ENCODE data around the gene INTS11. TPM values are rescaled to one million over a fixed set of nuclear protein-coding genes. Genes with fewer than 3 reads are reported as not detected.

The INTS11 gene
- total RNA-seq, 1 experiment from 2014 or later: 90.2 TPM

GRCh38 chr1:1334835-1335234 lies 10.4 kb upstream of the INTS11 start:
- in situ Hi-C loops (cut with HindIII; ENCODE audit: low pct_unique_long_range_greater_than_20kb, low sequenced_read_pairs): no loop called here
- DNase-seq (ENCODE audit: low read depth): no peak

GRCh38 chr1:1333551-1334241 lies 9.2 kb upstream of the INTS11 start:
- in situ Hi-C loops (cut with HindIII; ENCODE audit: low pct_unique_long_range_greater_than_20kb, low sequenced_read_pairs): no loop called here
- no peak for DNase-seq (ENCODE audit: low read depth)

GRCh38 chr1:1332774-1333480 lies 8.5 kb upstream of the INTS11 start:
- DNase-seq (ENCODE audit: low read depth): no peak

GRCh38 chr1:1332031-1332755 lies 7.7 kb upstream of the INTS11 start:
- DNase-seq (ENCODE audit: low read depth): no peak
- in situ Hi-C loops (cut with HindIII; ENCODE audit: low pct_unique_long_range_greater_than_20kb, low sequenced_read_pairs): no loop called here

More at GRCh38 chr1:1332774-1333480, 8.5 kb upstream of the INTS11 start:
- in situ Hi-C loops (cut with HindIII; ENCODE audit: low pct_unique_long_range_greater_than_20kb, low sequenced_read_pairs): no loop called here

GRCh38 chr1:1331068-1331965 lies 6.9 kb upstream of the INTS11 start, which contains the start of gene TAS1R3:
TSS of gene TAS1R3 (plus strand) at chr1:1331280. CDS start at chr1:1331346, 66 bp downstream.
- in situ Hi-C loops (cut with HindIII; ENCODE audit: low pct_unique_long_range_greater_than_20kb, low sequenced_read_pairs): no loop called here
- DNase-seq (ENCODE audit: low read depth): no peak

GRCh38 chr1:1330366-1331067 lies 6.1 kb upstream of the INTS11 start:
- in situ Hi-C loops (cut with HindIII; ENCODE audit: low pct_unique_long_range_greater_than_20kb, low sequenced_read_pairs): no loop called here
- no peak for DNase-seq (ENCODE audit: low read depth)

- in situ Hi-C loops (cut with HindIII; ENCODE audit: low pct_unique_long_range_greater_than_20kb, low sequenced_read_pairs): no loop called here
- DNase-seq (ENCODE audit: low read depth): no peak
These were observed 5.1 kb upstream of the INTS11 start for GRCh38 chr1:1329304-1330210.

- in situ Hi-C loops (cut with HindIII; ENCODE audit: low pct_unique_long_range_greater_than_20kb, low sequenced_read_pairs): no loop called here
- no peak for DNase-seq (ENCODE audit: low read depth)
These were observed 3.8 kb upstream of the INTS11 start for GRCh38 chr1:1328254-1328653.

GRCh38 chr1:1327291-1327690 lies 2.8 kb upstream of the INTS11 start:
- in situ Hi-C loops (cut with HindIII; ENCODE audit: low pct_unique_long_range_greater_than_20kb, low sequenced_read_pairs): no loop called here
- no peak for DNase-seq (ENCODE audit: low read depth)

- in situ Hi-C loops (cut with HindIII; ENCODE audit: low pct_unique_long_range_greater_than_20kb, low sequenced_read_pairs): no loop called here
- DNase-seq (ENCODE audit: low read depth): no peak
These were observed 1.7 kb upstream of the INTS11 start for GRCh38 chr1:1326075-1326605.

GRCh38 chr1:1325288-1326074 lies 1.0 kb upstream of the INTS11 start:
- in situ Hi-C loops (cut with HindIII; ENCODE audit: low pct_unique_long_range_greater_than_20kb, low sequenced_read_pairs): no loop called here
- no peak for DNase-seq (ENCODE audit: low read depth)

GRCh38 chr1:1324084-1324523 lies 356 bp downstream of the INTS11 start:
- DNase-seq (ENCODE audit: low read depth): no peak
- in situ Hi-C loops (cut with HindIII; ENCODE audit: low pct_unique_long_range_greater_than_20kb, low sequenced_read_pairs): no loop called here

- in situ Hi-C loops (cut with HindIII; ENCODE audit: low pct_unique_long_range_greater_than_20kb, low sequenced_read_pairs): no loop called here
- no peak for DNase-seq (ENCODE audit: low read depth)
These were observed 1.5 kb downstream of the INTS11 start for GRCh38 chr1:1322952-1323351.

- in situ Hi-C loops (cut with HindIII; ENCODE audit: low pct_unique_long_range_greater_than_20kb, low sequenced_read_pairs): no loop called here
These were observed 2.0 kb downstream of the INTS11 start for GRCh38 chr1:1322418-1322817.

GRCh38 chr1:1321477-1321876 lies 3.0 kb downstream of the INTS11 start:
- in situ Hi-C loops (cut with HindIII; ENCODE audit: low pct_unique_long_range_greater_than_20kb, low sequenced_read_pairs): no loop called here
- no peak for DNase-seq (ENCODE audit: low read depth)

More at GRCh38 chr1:1322418-1322817, 2.0 kb downstream of the INTS11 start:
- no peak for DNase-seq (ENCODE audit: low read depth)
